A549 (cell line): Measurements from ENCODE around the gene C2CD4C. TPM values are rescaled to one million over a fixed set of nuclear protein-coding genes. Genes with fewer than 3 reads are reported as not detected.

Source experiments
- ATAC-seq, 2 experiments: fragments of 200-7000 bp in 1 of 2; fragments of >200 bp in 1 of 2; cut with Nextera tagmentation in 1 of 2; cut with Tn5 transposase in 1 of 2; 3 replicates each; pipeline versions ENCODE4 v1.8.0 to v1.9.1; 2018 to 2020; ENCODE audit warnings: mild to moderate bottlenecking in 1 of 2, moderate library complexity in 1 of 2
- CTCF ChIA-PET: fragments of 300-600 bp; sonication (Branson Sonifier 250); formaldehyde crosslinking; extraction: SDS; loops from one replicate; lab custom pipeline; 2021; ENCODE audit warnings: antibody characterized with exemption, inconsistent platforms; lab: Yijun Ruan, JAX
- POLR2A ChIA-PET: fragments of 350-600 bp; formaldehyde crosslinking; extraction: SDS; loops from one replicate; lab custom pipeline; 2021; ENCODE audit warnings: antibody characterized with exemption, inconsistent platforms; lab: Yijun Ruan, JAX
- DNase-seq, 2 experiments: peaks; one replicate each; pipeline versions ENCODE4 v3.0.0 to v3.0.0-alpha.2; 2011 to 2016; ENCODE audit warnings: low read depth in 1 of 2, low spot score in 1 of 2
- FAIRE-seq: peaks from 2 replicates; lab custom pipeline; 2011; peaks lifted over from hg19 to GRCh38; lab: Jason Lieb, UNC
- H3K27ac ChIP-seq, 2 experiments: fragments of >200 bp; sonication (Bioruptor Twin); formaldehyde crosslinking; 3 replicates each; pipeline ENCODE4 v1.5.1; 2016 to 2017
- H3K4me1 ChIP-seq: fragments of >200 bp; sonication (Bioruptor Twin); formaldehyde crosslinking; 3 replicates; pipeline ENCODE4 v1.6.1; 2016
- H3K4me2 ChIP-seq: fragments of >200 bp; sonication (Bioruptor Twin); formaldehyde crosslinking; 3 replicates; pipeline ENCODE4 v1.6.1; 2016
- H3K4me3 ChIP-seq: fragments of >200 bp; sonication (Bioruptor Twin); formaldehyde crosslinking; 3 replicates; pipeline ENCODE4 v1.5.1; 2016
- H3K9me3 ChIP-seq: fragments of >200 bp; sonication (Bioruptor Twin); formaldehyde crosslinking; 3 replicates; pipeline ENCODE4 v1.6.1; 2016
- HMGXB4 ChIP-seq: fragments of 250-450 bp; sonication (Bioruptor Pico); IDR thresholded peaks from 2 replicates; pipeline ENCODE4 v1.5.0; 2021; ENCODE audit warnings: mild to moderate bottlenecking, moderate library complexity, borderline replicate concordance
- HOXB13 ChIP-seq: fragments of 250-450 bp; sonication (Bioruptor Pico); IDR thresholded peaks from 2 replicates; pipeline ENCODE4 v1.5.0; 2020; ENCODE audit warnings: low read depth, mild to moderate bottlenecking, moderate library complexity
- HOXB5 ChIP-seq: fragments of 250-450 bp; sonication (Bioruptor Pico); IDR thresholded peaks from 2 replicates; pipeline ENCODE4 v1.5.0; 2020; ENCODE audit warnings: mild to moderate bottlenecking, moderate library complexity
- JUN ChIP-seq, 2 experiments: fragments of >200 bp; sonication (Bioruptor Twin); formaldehyde crosslinking; IDR thresholded peaks; 2 replicates in 1 of 2; 3 replicates in 1 of 2; pipeline ENCODE4 v1.6.1; 2016 to 2017
- KDM1A ChIP-seq: fragments of 200-600 bp; sonication (generic); IDR thresholded peaks from 2 replicates; pipeline ENCODE4 v1.6.1; 2016; ENCODE audit warnings: low read depth, mild to moderate bottlenecking
- KDM5A ChIP-seq: fragments of 200-600 bp; sonication (generic); IDR thresholded peaks from 2 replicates; pipeline ENCODE4 v1.6.1; 2016; ENCODE audit warnings: antibody characterized with exemption, mild to moderate bottlenecking
- MAFK ChIP-seq: fragments of 450-650 bp; IDR thresholded peaks from 2 replicates; pipeline ENCODE4 v1.6.1; 2014; ENCODE audit not compliant: partially characterized antibody
- MYC ChIP-seq: IDR thresholded peaks from 2 replicates; pipeline ENCODE4 v1.6.1; 2012; ENCODE audit warnings: mild to moderate bottlenecking, inconsistent platforms, low read length, improper control_type of control experiment, borderline replicate concordance
- PHF8 ChIP-seq: fragments of 200-600 bp; sonication (generic); IDR thresholded peaks from 2 replicates; pipeline ENCODE4 v1.6.1; 2016; ENCODE audit warnings: low read depth, mild to moderate bottlenecking, antibody characterized with exemption, moderate library complexity, borderline replicate concordance
- RAD21 ChIP-seq, 2 experiments: fragments of >200 bp in 1 of 2; sonication (Bioruptor Twin) in 1 of 2; formaldehyde crosslinking in 1 of 2; IDR thresholded peaks in 1 of 2; conservative IDR thresholded peaks in 1 of 2; 2 replicates in 1 of 2; 3 replicates in 1 of 2; pipeline ENCODE4 v1.6.1; 2012 to 2018; ENCODE audit warnings: inconsistent platforms in 1 of 2
- RARB ChIP-seq: fragments of 250-450 bp; sonication (Bioruptor Pico); IDR thresholded peaks from 2 replicates; pipeline ENCODE4 v1.8.0; 2021; ENCODE audit warnings: mild to moderate bottlenecking, moderate library complexity
- REST ChIP-seq: fragments of 200-600 bp; sonication (generic); IDR thresholded peaks from 2 replicates; pipeline ENCODE4 v1.6.1; 2016; ENCODE audit warnings: antibody characterized with exemption, mild to moderate bottlenecking, moderate library complexity
- USF2 ChIP-seq: fragments of 450-650 bp; IDR thresholded peaks from 2 replicates; pipeline ENCODE4 v1.6.1; 2014; ENCODE audit warnings: antibody characterized with exemption
- ZNF302 ChIP-seq: fragments of 250-450 bp; sonication (Bioruptor Pico); IDR thresholded peaks from 2 replicates; pipeline ENCODE4 v1.9.0; 2021; ENCODE audit warnings: inconsistent platforms, mild to moderate bottlenecking, moderate library complexity
- WGBS: methylation state at CpG from one replicate; pipeline ENCODE4 v1.1.6; 2017; ENCODE audit errors: missing lambda C conversion rate; 5-methylcytosine and 5-hydroxymethylcytosine counted together
- polyA plus RNA-seq, 4 experiments: library from polyadenylated mRNA; depleted of rRNA in 3 of 4; stranded (reverse); fragments of >200 nt; fragmentation: RNase III in 1 of 4; extraction: RNeasy Plus Mini Kit Qiagen cat#74134 plus additional on column Dnase treatment in 1 of 4; gene quantifications; 2 replicates in 3 of 4; 3 replicates in 1 of 4; pipeline ENCODE4 v1.2.3, GENCODE V29; 2011 to 2017

The C2CD4C gene
- polyA plus RNA-seq, 2 of the 4 experiments (the other 2 are of a cell fraction) = 0.21 to 0.71 TPM

- WGBS = 75% methylated on average over 11 of the region's 38 CpGs
- no peak for FAIRE-seq
Measured at GRCh38 chr19:377801-378581, 31.0 kb downstream of the C2CD4C start.

GRCh38 chr19:376111-376470, 32.9 kb downstream of the C2CD4C start:
- H3K4me1 ChIP-seq = 0 out of 3 replicates have a peak, but pooled peaks cover 3% of the 10 kb centered on the region

More at GRCh38 chr19:377801-378581, 31.0 kb downstream of the C2CD4C start:
- DNase-seq (peak in 1 of 2 experiments; percentile 44), ATAC-seq (peak; percentile 81 to 85)
- ChIA-PET CTCF (interaction anchor here (1.0 kb wide), 1 partner anchor 128 kb away, joined by 4 read pairs; no protein-coding TSS in a partner anchor), POLR2A (interaction anchor here (0.5 kb wide), 1 partner anchor 83 kb away, joined by 3 read pairs; the partner anchor contains the start of gene SHC2)
- H3K27ac ChIP-seq = peak overlapping the region in 1 of 2 experiments; percentile 63; a peak in 2 of 6 replicates
- H3K4me3 ChIP-seq = no peak overlapping the region; the same call in 2 of the 3 replicates
- TF ChIP-seq PHF8 (no peak), RAD21 (conservative IDR thresholded peaks at IDR 0.05 in 1 of 2, IDR thresholded peaks at IDR 0.05 in 1 of 2) (peak in 1 of 2 experiments; percentile 9; a peak in 1 of 5 replicates)
- peak overlapping the region; percentile 66 for H3K4me2 ChIP-seq
- 0 out of 3 replicates have a peak, but pooled peaks cover 3% of the 10 kb centered on the region for H3K4me1 ChIP-seq
- no peaks in the 10 kb centered on the region for H3K9me3 ChIP-seq

More at GRCh38 chr19:376111-376470, 32.9 kb downstream of the C2CD4C start:
- POLR2A ChIA-PET = no interaction called here
- DNase-seq (no peak), ATAC-seq (no peak), FAIRE-seq (no peak)
- CTCF ChIA-PET = no interaction called here
- Histone ChIP-seq H3K4me2 (no peak overlapping the region), H3K27ac (no peak overlapping the region), H3K4me3 (no peak overlapping the region), H3K9me3 (no peaks in the 10 kb centered on the region)
- TF ChIP-seq HOXB13 (CRISPR knock-in tag) (no peak), REST (no peak), KDM1A (no peak), MYC (no peak), JUN (IDR thresholded peaks at IDR 0.05) (no peak), HMGXB4 (CRISPR knock-in tag) (no peak), ZNF302 (CRISPR knock-in tag) (no peak), USF2 (no peak), HOXB5 (CRISPR knock-in tag) (no peak), MAFK (no peak), RARB (CRISPR knock-in tag) (no peak), KDM5A (no peak)
- WGBS = 95% methylated on average over 6 of the region's 8 CpGs
